GM18867 (cell line): Measurements from ENCODE around the gene ARHGAP26.
A peak's percentile ranks its signal among the peaks of the same experiment; 100 is the strongest.

ENCODE experiments used
- ATAC-seq: cut with Tn5 transposase; IDR thresholded peaks from one replicate; pipeline ENCODE4 v1.9.1; 2021; ENCODE audit warnings: mild to moderate bottlenecking, moderate library complexity; ENCODE audit not compliant: unreplicated experiment

ARHGAP26 gene

DNA sequence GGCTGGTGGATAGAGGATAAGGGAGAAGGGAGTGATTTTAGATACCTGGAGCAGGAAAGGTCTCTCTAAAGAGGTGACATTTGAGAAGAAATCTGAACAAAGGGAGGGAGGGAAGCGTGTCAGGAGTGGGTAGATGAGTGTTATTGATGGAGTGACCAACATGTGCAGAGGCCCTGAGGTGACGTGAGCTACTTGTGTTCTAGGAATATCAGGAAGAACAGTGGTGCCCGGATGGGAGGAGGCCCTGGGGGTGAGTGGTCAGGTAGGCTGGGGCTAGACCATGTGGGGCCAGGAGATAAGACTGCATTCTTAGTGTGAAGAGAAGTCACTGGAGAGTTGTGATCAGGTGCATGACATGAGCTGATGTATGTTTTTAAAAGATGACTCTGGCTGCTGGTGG lies 256.2 kb downstream of the ARHGAP26 start:
- ATAC-seq, result no peak

DNA sequence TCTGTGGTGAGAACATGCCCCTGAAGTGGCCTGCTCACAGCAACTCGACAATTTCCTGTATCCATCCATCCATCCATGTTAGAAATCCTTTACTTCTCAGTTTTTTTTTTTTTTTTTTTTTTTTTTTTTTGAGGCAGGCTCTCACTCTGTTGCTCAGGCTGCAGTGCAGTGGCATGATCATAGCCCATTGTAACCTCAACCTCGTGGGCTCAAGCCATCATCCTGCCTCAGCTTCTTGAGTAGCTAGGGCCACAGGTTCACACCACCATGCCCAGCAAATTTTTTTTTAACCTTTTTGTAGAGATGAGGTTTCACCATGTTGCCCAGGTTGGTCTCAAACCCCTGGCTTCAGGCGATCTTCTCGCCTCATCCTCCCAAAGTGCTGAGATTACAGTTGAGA lies 259.1 kb downstream of the ARHGAP26 start:
- no peak for ATAC-seq

- no peak for ATAC-seq
These were observed 260.2 kb downstream of the ARHGAP26 start for GRCh38 chr5:143030349-143030748.

DNA sequence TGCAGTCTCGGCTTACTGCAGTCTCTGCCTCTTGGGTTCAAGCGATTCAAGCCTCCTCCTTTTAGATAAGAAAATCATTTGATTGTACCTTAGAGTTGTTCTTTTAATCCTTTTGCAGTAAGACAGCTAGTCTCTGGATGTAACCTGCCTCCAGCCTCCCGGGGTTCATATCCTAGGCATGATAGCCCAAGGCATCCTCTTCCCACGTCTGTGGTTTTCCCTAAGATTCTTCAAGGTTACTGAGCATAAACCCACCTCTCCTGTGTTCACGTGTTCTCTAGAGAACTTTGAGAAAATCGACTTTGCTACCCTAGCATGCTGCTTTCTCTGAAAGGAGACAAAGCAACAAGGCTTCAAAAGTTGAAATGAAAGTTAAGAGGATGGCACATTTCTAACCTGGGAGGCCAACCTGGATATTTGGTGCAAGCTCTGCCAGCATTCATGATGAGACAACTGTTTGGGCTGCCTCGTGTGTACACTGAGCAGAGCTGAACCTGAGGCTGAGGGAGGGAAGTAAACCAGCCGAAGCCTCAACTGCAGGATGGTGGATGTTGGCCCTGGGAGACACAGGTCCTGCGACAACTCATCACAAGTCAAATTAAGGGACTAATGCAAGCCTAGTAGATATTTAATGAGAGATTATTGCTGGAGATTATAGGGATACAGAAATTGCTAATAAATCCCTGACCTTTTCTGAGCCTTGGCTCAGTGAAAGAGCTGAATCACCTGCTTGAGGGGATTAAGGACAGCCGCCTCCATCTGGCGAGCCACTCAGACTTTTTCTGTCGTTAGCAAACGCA lies 261.8 kb downstream of the ARHGAP26 start:
- ATAC-seq, result no peak

DNA sequence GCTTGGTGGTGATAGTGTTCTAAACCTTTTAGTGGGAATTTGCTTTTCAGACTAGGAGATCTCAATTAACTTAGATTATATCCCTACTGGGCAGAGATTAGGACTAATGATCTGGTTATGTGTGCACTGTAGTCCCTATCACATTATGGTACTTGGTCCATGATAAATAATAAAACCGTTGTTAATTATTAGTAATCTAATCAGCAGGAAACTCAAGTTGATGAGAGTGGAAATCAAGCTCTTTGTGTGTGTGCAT lies 262.3 kb downstream of the ARHGAP26 start:
- ATAC-seq, result no peak

GRCh38 chr5:143033535-143034250 lies 263.5 kb downstream of the ARHGAP26 start:
- no peak for ATAC-seq

- peak; percentile 40 for ATAC-seq
These were observed 266.2 kb downstream of the ARHGAP26 start for GRCh38 chr5:143036146-143036927.

DNA sequence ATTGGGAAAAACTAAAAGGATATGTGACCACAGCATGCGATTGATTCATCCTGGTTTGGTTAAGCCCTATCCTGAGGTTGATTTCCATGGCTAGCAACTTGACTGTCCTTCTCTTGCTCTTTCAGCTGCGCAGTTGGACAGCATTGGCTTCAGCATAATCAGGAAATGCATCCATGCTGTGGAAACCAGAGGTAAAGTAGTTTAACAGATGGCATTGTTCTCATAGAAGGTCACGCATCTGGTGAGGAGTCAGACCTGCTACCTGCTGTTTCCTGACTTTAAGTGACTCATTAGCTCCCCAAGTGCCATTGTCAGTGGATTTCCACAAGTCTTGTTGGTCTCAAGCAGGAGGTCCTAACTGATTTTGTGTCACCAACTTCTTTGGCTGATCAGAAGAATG lies 266.9 kb downstream of the ARHGAP26 start:
- ATAC-seq, result no peak

- no peak for ATAC-seq
These were observed 267.5 kb downstream of the ARHGAP26 start for GRCh38 chr5:143037708-143038107.

- ATAC-seq, result no peak
These were observed 270.4 kb downstream of the ARHGAP26 start for GRCh38 chr5:143040622-143041021.

DNA sequence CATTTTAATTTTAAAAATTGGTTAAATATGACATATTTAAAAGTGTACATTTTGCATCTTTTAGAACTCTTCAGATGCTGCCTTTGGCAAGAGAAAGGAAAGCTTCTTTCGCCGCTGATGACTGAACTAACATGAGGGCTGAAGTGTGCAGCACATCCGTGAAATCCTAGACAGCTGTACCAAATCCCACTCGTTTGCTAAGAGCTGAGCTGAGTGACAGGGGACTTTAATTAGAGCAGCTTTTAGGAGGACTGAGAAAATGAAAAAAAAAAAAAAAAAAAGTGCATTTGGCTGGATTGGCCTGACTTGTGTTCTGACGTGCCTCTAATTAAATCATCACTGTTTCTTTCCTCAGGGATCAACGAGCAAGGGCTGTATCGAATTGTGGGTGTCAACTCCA lies 271.3 kb downstream of the ARHGAP26 start:
- ATAC-seq, result no peak

DNA sequence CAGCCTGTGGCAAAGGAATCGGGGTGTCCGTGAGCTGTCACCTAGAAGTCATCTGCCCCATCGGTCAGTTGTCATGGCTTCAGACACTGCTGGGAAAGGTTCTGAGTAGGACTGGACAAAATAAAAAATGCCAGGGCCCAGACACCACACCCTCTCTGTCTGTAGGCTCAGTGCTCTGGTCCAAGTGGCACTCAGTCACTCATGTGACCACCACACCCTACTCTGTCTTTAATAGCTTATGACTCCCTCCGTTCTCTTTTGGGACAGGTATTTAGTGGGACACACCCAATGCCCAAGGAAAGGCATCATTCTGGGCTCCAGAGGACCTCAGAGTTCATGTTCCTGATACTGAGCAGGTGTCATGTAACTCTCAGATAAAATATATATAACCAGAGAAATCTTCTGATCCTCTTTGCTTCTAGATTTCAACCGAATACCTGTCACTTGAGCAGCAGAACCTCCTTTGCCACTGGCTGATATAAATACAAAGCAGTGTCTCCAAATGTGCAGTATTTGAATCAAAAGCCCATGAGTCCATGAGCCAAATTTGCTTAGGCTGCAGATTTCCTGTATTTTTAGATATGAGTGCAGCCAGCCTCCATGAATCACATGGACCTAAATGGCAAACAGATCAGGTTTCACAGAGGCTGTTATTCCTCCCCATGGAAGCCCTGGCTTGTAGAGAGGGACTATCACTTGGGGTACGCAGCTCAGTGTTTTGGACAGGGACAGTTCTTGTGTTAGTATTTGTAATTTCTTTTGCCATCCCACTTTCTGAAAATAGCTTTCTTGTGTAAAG lies 272.0 kb downstream of the ARHGAP26 start:
- ATAC-seq, result no peak

DNA sequence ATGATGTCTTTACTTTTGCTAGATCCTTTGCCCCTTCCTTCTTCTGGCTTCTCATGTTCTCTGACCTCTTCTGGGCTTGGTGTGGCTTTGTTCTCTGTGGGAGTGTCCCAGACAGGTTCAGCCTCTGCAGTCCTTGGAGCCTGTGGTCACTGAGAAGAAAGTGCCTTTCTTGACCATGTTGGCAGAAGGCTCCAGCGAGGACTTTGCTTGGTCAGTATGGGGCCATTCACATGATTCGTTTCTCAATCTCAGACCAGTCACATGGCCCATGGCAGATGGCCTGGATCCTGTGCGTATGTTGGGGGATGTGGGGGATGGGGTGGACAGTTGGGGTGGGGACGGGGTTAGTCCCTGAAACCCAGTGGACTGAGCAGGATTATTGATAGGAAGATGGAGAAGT lies 274.1 kb downstream of the ARHGAP26 start:
- ATAC-seq, result no peak

GRCh38 chr5:143045062-143045461 lies 274.9 kb downstream of the ARHGAP26 start:
- ATAC-seq, result no peak

- ATAC-seq, result no peak
These were observed 276.1 kb downstream of the ARHGAP26 start for GRCh38 chr5:143046314-143046713.

GRCh38 chr5:143047091-143047490 lies 276.9 kb downstream of the ARHGAP26 start:
- no peak for ATAC-seq

GRCh38 chr5:143050183-143050582 lies 280.0 kb downstream of the ARHGAP26 start:
- no peak for ATAC-seq

DNA sequence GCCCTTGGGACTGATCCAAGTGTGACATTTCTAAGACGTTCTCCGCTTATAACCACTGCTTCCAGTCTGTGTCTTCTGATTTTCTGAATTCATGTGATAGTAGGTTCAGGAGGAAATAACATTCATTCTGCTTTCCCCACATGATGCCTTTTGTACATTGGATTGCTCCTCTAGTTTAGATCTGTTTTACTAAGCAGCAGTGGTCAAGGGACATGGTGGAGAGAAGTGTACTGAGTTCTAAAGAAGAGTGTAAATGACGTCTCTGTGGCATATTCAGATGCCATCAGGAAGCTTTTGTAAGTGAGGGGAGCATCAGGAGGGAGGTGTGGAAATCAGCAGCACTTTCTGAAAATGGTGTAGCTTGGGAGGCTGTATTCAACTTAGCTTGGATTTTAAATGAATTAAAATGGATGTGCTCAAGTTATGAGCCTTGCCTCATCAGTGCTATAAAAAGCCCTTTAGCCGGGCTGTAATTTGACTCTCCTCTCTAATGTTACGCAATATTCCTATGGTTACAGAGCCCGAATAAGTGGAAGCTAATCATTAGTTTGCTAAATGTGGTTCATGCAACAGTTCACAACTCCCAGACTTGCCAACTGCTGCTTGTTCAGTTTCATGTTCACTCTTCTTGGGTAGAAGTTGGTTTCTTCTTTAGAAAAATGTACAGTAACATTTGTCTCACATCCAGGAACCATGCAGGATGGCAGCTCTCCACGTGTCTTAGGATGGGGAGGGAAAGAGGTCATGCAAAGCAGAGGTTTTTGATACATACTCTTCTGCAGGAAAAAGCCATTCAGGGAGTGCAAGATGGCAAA lies 281.3 kb downstream of the ARHGAP26 start:
- no peak for ATAC-seq

- ATAC-seq, result no peak
These were observed 282.9 kb downstream of the ARHGAP26 start for GRCh38 chr5:143052967-143053682.

DNA sequence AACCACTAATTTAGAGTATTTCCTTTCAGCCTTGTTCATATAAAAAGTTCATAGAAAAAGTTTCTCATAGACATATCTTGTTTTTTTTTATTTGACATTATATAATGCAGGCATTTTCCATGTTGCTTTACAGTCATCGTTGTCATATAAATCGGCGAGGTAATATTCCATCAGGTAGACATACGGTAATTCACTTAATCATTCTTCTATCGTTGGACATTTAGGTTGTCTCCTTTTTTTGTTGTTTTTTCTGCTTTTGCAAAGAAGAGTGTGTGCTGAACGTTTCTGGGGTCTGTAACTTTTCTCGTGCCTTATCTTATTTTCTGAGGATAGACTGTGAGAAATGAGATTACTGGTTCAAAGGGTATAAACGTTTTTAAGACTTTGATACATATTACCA lies 283.6 kb downstream of the ARHGAP26 start:
- ATAC-seq, result no peak
